OCI-LY7 (cell line): ENCODE data around the gene ACR.

Experiments
- EZH2phosphoT487 ChIP-seq: fragments of 200-600 bp; sonication (generic); IDR thresholded peaks from 2 replicates; pipeline ENCODE4 v1.6.1; 2018; ENCODE audit warnings: low read depth, borderline replicate concordance, mild to moderate bottlenecking, mixed run types, antibody characterized with exemption, low read length, moderate library complexity, mixed read lengths
- TF ChIP-seq, protein P1 (sequence below): fragments of 200-600 bp; sonication (generic); conservative IDR thresholded peaks from 2 replicates; pipeline ENCODE4 v1.5.1; 2014; ENCODE audit warnings: mild to moderate bottlenecking, antibody characterized with exemption, low read length, moderate library complexity, mixed read lengths

DNA sequence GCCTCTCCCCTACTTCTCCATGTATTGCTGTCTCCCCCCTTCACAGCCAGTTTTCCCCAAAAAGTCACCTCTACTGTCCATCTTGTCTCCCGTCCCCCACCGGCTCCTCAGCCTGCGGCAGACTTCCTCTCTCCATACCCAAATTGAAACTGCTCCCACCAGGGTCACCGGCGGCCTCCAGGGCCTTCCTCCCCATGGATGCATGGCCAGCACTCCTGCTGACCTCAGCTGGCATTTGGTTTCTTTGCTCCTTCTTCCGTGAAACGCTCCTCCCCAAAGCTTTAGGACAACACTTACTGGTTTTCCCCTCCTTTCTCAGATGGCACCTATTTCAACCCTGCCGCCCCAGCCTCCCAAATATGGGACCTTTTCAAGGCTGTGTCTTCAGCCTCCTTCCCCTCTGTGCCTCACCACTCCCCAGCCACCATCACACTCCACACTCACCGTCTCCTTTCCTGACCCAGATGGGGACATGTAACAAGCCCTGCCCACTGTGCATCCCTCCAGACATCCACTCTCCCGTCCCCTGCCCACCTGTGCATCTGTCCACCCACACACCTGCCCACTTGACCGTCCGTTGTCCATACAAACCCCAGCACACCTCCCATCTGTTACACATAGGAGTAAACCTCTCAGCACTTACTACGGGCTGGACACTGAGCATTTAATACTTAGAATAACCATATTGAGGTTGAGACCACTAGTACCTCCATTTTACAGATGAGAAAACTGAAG lies 21.5 kb upstream of the ACR start:
- TF ChIP-seq, protein P1, sequence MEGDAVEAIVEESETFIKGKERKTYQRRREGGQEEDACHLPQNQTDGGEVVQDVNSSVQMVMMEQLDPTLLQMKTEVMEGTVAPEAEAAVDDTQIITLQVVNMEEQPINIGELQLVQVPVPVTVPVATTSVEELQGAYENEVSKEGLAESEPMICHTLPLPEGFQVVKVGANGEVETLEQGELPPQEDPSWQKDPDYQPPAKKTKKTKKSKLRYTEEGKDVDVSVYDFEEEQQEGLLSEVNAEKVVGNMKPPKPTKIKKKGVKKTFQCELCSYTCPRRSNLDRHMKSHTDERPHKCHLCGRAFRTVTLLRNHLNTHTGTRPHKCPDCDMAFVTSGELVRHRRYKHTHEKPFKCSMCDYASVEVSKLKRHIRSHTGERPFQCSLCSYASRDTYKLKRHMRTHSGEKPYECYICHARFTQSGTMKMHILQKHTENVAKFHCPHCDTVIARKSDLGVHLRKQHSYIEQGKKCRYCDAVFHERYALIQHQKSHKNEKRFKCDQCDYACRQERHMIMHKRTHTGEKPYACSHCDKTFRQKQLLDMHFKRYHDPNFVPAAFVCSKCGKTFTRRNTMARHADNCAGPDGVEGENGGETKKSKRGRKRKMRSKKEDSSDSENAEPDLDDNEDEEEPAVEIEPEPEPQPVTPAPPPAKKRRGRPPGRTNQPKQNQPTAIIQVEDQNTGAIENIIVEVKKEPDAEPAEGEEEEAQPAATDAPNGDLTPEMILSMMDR = no peak
- no peak for TF ChIP-seq EZH2phosphoT487
